ENCODE results near the gene PLPP4. TPM values are rescaled to one million over a fixed set of nuclear protein-coding genes. Genes with fewer than 3 reads are reported as not detected.

PLPP4 gene
- total and polyA plus RNA-seq, 10 of the 15 experiments (the other 5 are each of a cell fraction or from before 2014, with no cell fraction given), result 0.08 to 3.1 (median 0.26) TPM; not detected in 3

GRCh38 chr10:120455606-120456005 lies 1.4 kb upstream of the PLPP4 start:
- POLR2A ChIA-PET, result no interaction called here
- no TSS peak for BruUV-seq (replicated peaks)
- SMC1A ChIA-PET (ENCODE audit: uncharacterized antibody, unreplicated experiment), result no interaction called here
- 0% methylated on average over 3 of the region's 3 CpGs for WGBS (ENCODE audit: insufficient coverage, insufficient replicate concordance, low lambda C conversion rate, missing lambda C conversion rate)
- ATAC-seq, result no peak
- no peaks in the 10 kb centered on the region for H3K36me3 ChIP-seq (ENCODE audit: control insufficient read depth in 2 of 2, insufficient read depth in 2 of 2, low read length in 1 of 2)
- intact Hi-C loops (cut with micrococcal nuclease; ENCODE audit: unreplicated experiment), result no loop called here
- H3K27me3 ChIP-seq (replicated peaks in 1 of 2; ENCODE audit: control insufficient read depth in 2 of 2, insufficient read depth in 2 of 2, low read length in 1 of 2), result peaks cover 3 to 11% of the 10 kb centered on the region in 2 experiments
- H3K4me1 ChIP-seq (ENCODE audit: control insufficient read depth, insufficient read depth, low read length), result no peaks in the 10 kb centered on the region
- no peak overlapping the region for H2AFZ ChIP-seq (ENCODE audit: control insufficient read depth, low read depth, low read length)
- CTCF ChIA-PET, result no interaction called here
- H4K20me1 ChIP-seq (ENCODE audit: control insufficient read depth, insufficient read depth), result no peaks in the 10 kb centered on the region
- TF ChIP-seq PRDM15 (CRISPR knock-in tag; IDR thresholded peaks at IDR 0.05) (no peak), BMI1 (IDR thresholded peaks at IDR 0.05; ENCODE audit: borderline replicate concordance) (no peak), E2F4 (IDR thresholded peaks at IDR 0.05; ENCODE audit: low read depth, low read length) (no peak), SMARCA5 (IDR thresholded peaks at IDR 0.05) (no peak), HDAC6 (IDR thresholded peaks at IDR 0.05; ENCODE audit: unreplicated experiment) (no peak), MYB (IDR thresholded peaks at IDR 0.05; ENCODE audit: borderline replicate concordance, low read depth, low read length) (no peak), TBL1XR1 (IDR thresholded peaks at IDR 0.05; ENCODE audit: low read depth, low read length) (no peak), CBX5 (IDR thresholded peaks at IDR 0.05; ENCODE audit: low read depth) (no peak), CHD1 (IDR thresholded peaks at IDR 0.05; ENCODE audit: low read depth, low read length) (no peak)
- no peak overlapping the region for H3K9ac ChIP-seq (ENCODE audit: control insufficient read depth, insufficient read depth, low read length)
- no peak overlapping the region for H3K27ac ChIP-seq (ENCODE audit: control insufficient read depth, insufficient read depth)
- RAD21 ChIA-PET (ENCODE audit: unreplicated experiment), result no interaction called here
- DNase-seq (ENCODE audit: low read depth, low spot score), result no peak
- no peak for FAIRE-seq
- in situ Hi-C loops (cut with MboI), result no loop called here
- no peak overlapping the region for H3K4me2 ChIP-seq (ENCODE audit: control insufficient read depth, insufficient read depth)
- H3K9me3 ChIP-seq (replicated peaks; ENCODE audit: control insufficient read depth, insufficient read depth, low read length), result no peaks in the 10 kb centered on the region
- H3K79me2 ChIP-seq (ENCODE audit: control insufficient read depth, insufficient read depth, low read length), result no peaks in the 10 kb centered on the region
- no peak overlapping the region for H3K4me3 ChIP-seq

Measured in GM12878 (cell line).